NT2/D1 (cell line): ENCODE data around the gene BCL2.

Experiments
- YY1 ChIP-seq: IDR thresholded peaks from 2 replicates; pipeline ENCODE4 v1.6.1; 2011; ENCODE audit not compliant: insufficient read length, insufficient read depth
- ZNF274 ChIP-seq: IDR thresholded peaks from 2 replicates; pipeline ENCODE4 v1.6.1; 2011; ENCODE audit warnings: mild to moderate bottlenecking, low read depth, low read length

- TF ChIP-seq ZNF274, result no peak
- no peak for TF ChIP-seq YY1
These were observed 184.5 kb downstream of the BCL2 start for GRCh38 chr18:63135101-63135500.
